IMR-90 (cell line): ENCODE data around the gene CDC6. TPM values are rescaled to one million over a fixed set of nuclear protein-coding genes. Genes with fewer than 3 reads are reported as not detected.

Experiments
- ATAC-seq: fragments of 200-7000 bp; cut with Tn5 transposase; 2 replicates; pipeline ENCODE4 v1.9.1; 2020; ENCODE audit warnings: low read depth, mild to moderate bottlenecking, moderate library complexity
- BruUV-seq: library from RNA; stranded (reverse); fragments of 400-500 nt; replicated peaks from 2 replicates; lab custom pipeline; 2021; lab: Mats Ljungman, UMichigan
- CTCF ChIA-PET: fragments of 300-600 bp; formaldehyde crosslinking; extraction: SDS; loops from one replicate; lab custom pipeline; 2021; ENCODE audit warnings: antibody characterized with exemption; lab: Yijun Ruan, JAX
- POLR2A ChIA-PET: fragments of 300-600 bp; sonication (Branson Sonifier 250); formaldehyde crosslinking; loops from one replicate; lab custom pipeline; 2022; ENCODE audit warnings: antibody characterized with exemption; ENCODE audit not compliant: unreplicated experiment; lab: Charles Lee
- DNase-seq: peaks from one replicate; pipeline ENCODE4 v3.0.0; 2013
- H2AFZ ChIP-seq: replicated peaks from 2 replicates; pipeline ENCODE3; 2013; ENCODE audit warnings: low read length, mild to moderate bottlenecking; ENCODE audit not compliant: poor library complexity
- H2AK5ac ChIP-seq: 2 replicates; pipeline ENCODE4 v1.6.1; 2013; ENCODE audit warnings: low read depth, low read length, inconsistent platforms
- H2AK9ac ChIP-seq: replicated peaks from 2 replicates; pipeline ENCODE3; 2013; ENCODE audit warnings: mild to moderate bottlenecking, low read depth, low read length, moderate library complexity; ENCODE audit not compliant: poor library complexity
- H2BK120ac ChIP-seq: 2 replicates; pipeline ENCODE4 v1.6.1; 2013; ENCODE audit warnings: low read depth, low read length, inconsistent platforms
- H2BK15ac ChIP-seq: 3 replicates; pipeline ENCODE4 v1.6.1; 2013; ENCODE audit warnings: low read depth, low read length, inconsistent platforms
- H2BK20ac ChIP-seq: 2 replicates; pipeline ENCODE4 v1.6.1; 2013; ENCODE audit warnings: low read depth, mild to moderate bottlenecking, inconsistent platforms, low read length, moderate library complexity
- H2BK5ac ChIP-seq: 2 replicates; pipeline ENCODE4 v1.6.1; 2013; ENCODE audit warnings: mild to moderate bottlenecking, low read depth, low read length, inconsistent platforms; ENCODE audit not compliant: poor library complexity, severe bottlenecking
- H3K14ac ChIP-seq: replicated peaks from 2 replicates; pipeline ENCODE4 v1.6.1; 2013; ENCODE audit warnings: low read depth, low read length, inconsistent platforms
- H3K18ac ChIP-seq: 2 replicates; pipeline ENCODE4 v1.6.1; 2013; ENCODE audit warnings: low read depth, low read length, control low read depth
- H3K23ac ChIP-seq: 2 replicates; pipeline ENCODE4 v1.6.1; 2013; ENCODE audit warnings: low read depth, low read length, inconsistent platforms
- H3K27ac ChIP-seq: 2 replicates; pipeline ENCODE4 v1.5.1; 2013; ENCODE audit warnings: mild to moderate bottlenecking, control low read depth, low read length; ENCODE audit not compliant: insufficient read depth
- H3K27me3 ChIP-seq: 2 replicates; pipeline ENCODE4 v1.6.1; 2013; ENCODE audit warnings: low read length; ENCODE audit not compliant: control insufficient read depth, insufficient read depth
- H3K36me3 ChIP-seq: 2 replicates; pipeline ENCODE4 v1.6.1; 2013; ENCODE audit warnings: low read length, mixed read lengths; ENCODE audit not compliant: control insufficient read depth, insufficient read depth
- H3K4ac ChIP-seq: 2 replicates; pipeline ENCODE4 v1.6.1; 2013; ENCODE audit warnings: low read depth, low read length, inconsistent platforms
- H3K4me1 ChIP-seq: 2 replicates; pipeline ENCODE4 v1.6.1; 2013; ENCODE audit warnings: low read length, mixed read lengths; ENCODE audit not compliant: control insufficient read depth, insufficient read depth
- H3K4me2 ChIP-seq: 2 replicates; pipeline ENCODE4 v1.6.1; 2013; ENCODE audit warnings: low read depth, mild to moderate bottlenecking, control low read depth, low read length, moderate library complexity
- H3K4me3 ChIP-seq: 2 replicates; pipeline ENCODE4 v1.5.1; 2013; ENCODE audit warnings: low read depth, mild to moderate bottlenecking, control low read depth, low read length, moderate library complexity; ENCODE audit not compliant: insufficient read depth
- H3K56ac ChIP-seq: 2 replicates; pipeline ENCODE4 v1.6.1; 2013; ENCODE audit warnings: low read length, inconsistent platforms; ENCODE audit not compliant: insufficient read depth; ENCODE audit errors: extremely low read depth
- H3K79me1 ChIP-seq, 2 experiments: 2 replicates each; pipeline ENCODE4 v1.6.1; 2013; ENCODE audit warnings: low read length in 2 of 2, inconsistent platforms in 1 of 2, low read depth in 1 of 2
- H3K9ac ChIP-seq: 2 replicates; pipeline ENCODE4 v1.6.1; 2013; ENCODE audit warnings: low read depth, low read length, control low read depth
- H3K9me1 ChIP-seq: 2 replicates; pipeline ENCODE4 v1.6.1; 2013; ENCODE audit warnings: low read length, inconsistent platforms; ENCODE audit not compliant: insufficient read depth
- H3K9me3 ChIP-seq: 2 replicates; pipeline ENCODE4 v1.6.1; 2013; ENCODE audit warnings: low read length; ENCODE audit not compliant: control insufficient read depth, insufficient read depth
- H4K20me1 ChIP-seq: 2 replicates; pipeline ENCODE4 v1.6.1; 2013; ENCODE audit warnings: low read length, inconsistent platforms; ENCODE audit not compliant: insufficient read depth
- H4K5ac ChIP-seq: 2 replicates; pipeline ENCODE4 v1.6.1; 2013; ENCODE audit warnings: mild to moderate bottlenecking, low read depth, low read length, control low read depth
- H4K8ac ChIP-seq, 2 experiments: 2 replicates each; pipeline ENCODE4 v1.6.1; 2013; ENCODE audit warnings: low read depth in 2 of 2, low read length in 2 of 2, control low read depth in 1 of 2, inconsistent platforms in 1 of 2
- H4K91ac ChIP-seq: 2 replicates; pipeline ENCODE4 v1.6.1; 2013; ENCODE audit warnings: low read depth, low read length, inconsistent platforms; ENCODE audit not compliant: insufficient read depth
- CTCF ChIP-seq: conservative IDR thresholded peaks from 2 replicates; pipeline ENCODE4 v1.5.1; 2012; ENCODE audit warnings: mild to moderate bottlenecking, low read depth, low read length, improper control_type of control experiment
- ELK1 ChIP-seq: fragments of 150-350 bp; IDR thresholded peaks from 2 replicates; pipeline ENCODE4 v1.6.1; 2016; ENCODE audit warnings: low read depth, mild to moderate bottlenecking, low read length, moderate library complexity, borderline replicate concordance
- FOS ChIP-seq: fragments of 150-350 bp; IDR thresholded peaks from 2 replicates; pipeline ENCODE4 v1.6.1; 2016; ENCODE audit warnings: low read depth, low read length
- MXI1 ChIP-seq: IDR thresholded peaks from 2 replicates; pipeline ENCODE4 v1.6.1; 2012; ENCODE audit warnings: low read depth, mild to moderate bottlenecking, low read length, moderate library complexity, borderline replicate concordance
- NFE2L2 ChIP-seq: fragments of 150-350 bp; IDR thresholded peaks from 2 replicates; pipeline ENCODE4 v1.6.1; 2016; ENCODE audit warnings: low read depth, mild to moderate bottlenecking, low read length
- POLR2A ChIP-seq: IDR thresholded peaks from 2 replicates; pipeline ENCODE4 v1.6.1; 2012; ENCODE audit warnings: mild to moderate bottlenecking, low read depth, low read length
- RAD21 ChIP-seq: IDR thresholded peaks from 2 replicates; pipeline ENCODE4 v1.6.1; 2012; ENCODE audit warnings: low read length, improper control_type of control experiment
- RCOR1 ChIP-seq: IDR thresholded peaks from 2 replicates; pipeline ENCODE4 v1.6.1; 2012; ENCODE audit warnings: mild to moderate bottlenecking, low read length, improper control_type of control experiment; ENCODE audit not compliant: insufficient replicate concordance
- RFX5 ChIP-seq: IDR thresholded peaks from 2 replicates; pipeline ENCODE4 v1.8.0; 2012; ENCODE audit warnings: low read depth, mild to moderate bottlenecking, low read length, moderate library complexity
- SMC3 ChIP-seq: fragments of 150-350 bp; IDR thresholded peaks from 2 replicates; pipeline ENCODE4 v1.6.1; 2016; ENCODE audit warnings: low read depth, mild to moderate bottlenecking, antibody characterized with exemption, low read length, moderate library complexity
- USF2 ChIP-seq: fragments of 150-350 bp; IDR thresholded peaks from 2 replicates; pipeline ENCODE4 v1.6.1; 2017; ENCODE audit warnings: mild to moderate bottlenecking, antibody characterized with exemption, low read length, low read depth
- WGBS, 2 experiments: methylation state at CpG; one replicate each; pipeline versions ENCODE4 v1.1.5 to v1.1.7; 2013; ENCODE audit warnings: missing lambda C conversion rate in 2 of 2; ENCODE audit not compliant: insufficient read length in 1 of 2; ENCODE audit errors: extremely low coverage in 2 of 2; 5-methylcytosine and 5-hydroxymethylcytosine counted together
- dilution Hi-C: fragments of 300-500 bp; cut with HindIII; formaldehyde crosslinking; loops from one replicate; pipeline ENCODE4 v1.14.3; 2018; ENCODE audit warnings: low sequenced_read_pairs; ENCODE audit not compliant: unreplicated experiment
- in situ Hi-C: fragments of 300-500 bp; cut with MboI; formaldehyde crosslinking; loops from 3 replicates; pipeline ENCODE4 v1.14.3; 2019; ENCODE audit warnings: low sequenced_read_pairs, inconsistent platforms, mixed read lengths
- intact Hi-C: fragments of 100-400 bp; cut with micrococcal nuclease; formaldehyde crosslinking; loops from 2 replicates; pipeline ENCODE4 v1.10.0; 2022
- polyA plus RNA-seq, 3 experiments: library from polyadenylated mRNA; depleted of rRNA; stranded (reverse); fragments of >200 nt; gene quantifications; 2 replicates each; pipeline ENCODE4 v1.2.3, GENCODE V29; 2012; ENCODE audit warnings: low replicate concordance in 1 of 3
- total RNA-seq: library from RNA; depleted of rRNA; stranded (reverse); fragments of >200 nt; gene quantifications from 2 replicates; pipeline ENCODE4 v1.2.3, GENCODE V29; 2012

Gene CDC6
- total and polyA plus RNA-seq, 2 of the 4 experiments (the other 2 are of a cell fraction): 15.3 to 25.6 TPM

- no peak overlapping the region for H3K23ac ChIP-seq
- DNase-seq (no peak), ATAC-seq (no peak)
- no peak overlapping the region for H4K91ac ChIP-seq
- no peak overlapping the region for H2BK5ac ChIP-seq
- CTCF ChIA-PET: interaction anchor here (0.6 kb wide), 1 partner anchor 334 kb away, joined by 3 read pairs; no protein-coding TSS in a partner anchor
- peaks cover 42% of the 10 kb centered on the region for H4K20me1 ChIP-seq
- H3K4me3 ChIP-seq: no peak overlapping the region
- no peak overlapping the region for H3K14ac ChIP-seq
- no peak overlapping the region for H2BK120ac ChIP-seq
- H4K5ac ChIP-seq: no peak overlapping the region
- no peak overlapping the region for H2AK9ac ChIP-seq
- H2BK15ac ChIP-seq: no peak overlapping the region
- no TSS peak for BruUV-seq
- intact Hi-C loops: loop anchor here (5.0 kb wide), 1 partner anchor 36 kb away; no protein-coding TSS in a partner anchor
- dilution Hi-C loops: no loop called here
- no peak overlapping the region for H2BK20ac ChIP-seq
- no CpG with 5 or more reads among the region's 4 CpGs for WGBS, 2 experiments
- H3K36me3 ChIP-seq: no peaks in the 10 kb centered on the region
- H3K4ac ChIP-seq: no peak overlapping the region
- no peak overlapping the region for H3K18ac ChIP-seq
- POLR2A ChIA-PET: no interaction called here
- no peak for TF ChIP-seq SMC3
- no peak for TF ChIP-seq RAD21
- TF ChIP-seq MXI1: no peak
- TF ChIP-seq USF2: no peak
- no peak for TF ChIP-seq RCOR1
- TF ChIP-seq RFX5: no peak
- no peak for TF ChIP-seq POLR2A
- no peak for TF ChIP-seq FOS
- TF ChIP-seq NFE2L2: no peak
- no peak for TF ChIP-seq CTCF
- TF ChIP-seq ELK1: no peak
- no peak overlapping the region for H2AFZ ChIP-seq
- H3K79me1 ChIP-seq: peaks cover 26 to 67% of the 10 kb centered on the region in 2 experiments
- no peak overlapping the region for H3K9ac ChIP-seq
- H4K8ac ChIP-seq: no peak overlapping the region
- no peak overlapping the region for H3K4me2 ChIP-seq
- H3K4me1 ChIP-seq: no peaks in the 10 kb centered on the region; the same call in 1 of the 2 replicates
- no peak overlapping the region for H3K27ac ChIP-seq
- no peaks in the 10 kb centered on the region for H3K27me3 ChIP-seq
- H3K56ac ChIP-seq: no peak overlapping the region
- no peak overlapping the region for H2AK5ac ChIP-seq
- in situ Hi-C loops: no loop called here
- no peaks in the 10 kb centered on the region for H3K9me3 ChIP-seq
- peaks cover 6% of the 10 kb centered on the region for H3K9me1 ChIP-seq
These were observed 46.3 kb upstream of the CDC6 start for GRCh38 chr17:40241252-40241834.
